Brain microvascular endothelial cell (primary cell): ENCODE measurements around the gene CFAP20DC.

Source experiments
- DNase-seq: peaks from one replicate; pipeline ENCODE4 v3.0.0-alpha.2; 2020
- H3K27ac ChIP-seq: fragments of 250-450 bp; sonication (Bioruptor Pico); 2 replicates; pipeline ENCODE4 v1.5.1; 2020; ENCODE audit warnings: mild to moderate bottlenecking, moderate library complexity
- H3K27me3 ChIP-seq: fragments of 250-450 bp; sonication (Bioruptor Pico); replicated peaks from 2 replicates; pipeline ENCODE4 v1.5.1; 2020; ENCODE audit warnings: mild to moderate bottlenecking
- H3K36me3 ChIP-seq: fragments of 250-450 bp; sonication (Bioruptor Pico); replicated peaks from 2 replicates; pipeline ENCODE4 v1.5.1; 2020; ENCODE audit warnings: mild to moderate bottlenecking
- H3K4me3 ChIP-seq: 2 replicates; pipeline ENCODE4 v1.5.1; 2011; ENCODE audit warnings: low read depth, mild to moderate bottlenecking, control low read depth, low read length, moderate library complexity
- CTCF ChIP-seq: IDR thresholded peaks from 2 replicates; pipeline ENCODE4 v1.5.1; 2011; ENCODE audit warnings: low read depth, mild to moderate bottlenecking, moderate library complexity, low read length, control low read depth, inconsistent platforms; ENCODE audit errors: missing control alignments
- in situ Hi-C: cut with HindIII; loops from 2 replicates; pipeline ENCODE4 v1.10.0; 2017; ENCODE audit warnings: low sequenced_read_pairs, low pct_ligation_motif_present

Gene CFAP20DC

GRCh38 chr3:59016930-59017616, 32.8 kb downstream of the CFAP20DC start:
- in situ Hi-C loops, result no loop called here
- H3K27me3 ChIP-seq, result no peaks in the 10 kb centered on the region
- no peak overlapping the region for H3K27ac ChIP-seq
- no peaks in the 10 kb centered on the region for H3K36me3 ChIP-seq
- TF ChIP-seq CTCF, result no peak
- no peak for DNase-seq
- H3K4me3 ChIP-seq, result no peak overlapping the region

- no peak for TF ChIP-seq CTCF
- no peak for DNase-seq
- Histone ChIP-seq H3K36me3 (no peaks in the 10 kb centered on the region), H3K4me3 (no peak overlapping the region), H3K27me3 (no peaks in the 10 kb centered on the region), H3K27ac (no peak overlapping the region)
- in situ Hi-C loops, result no loop called here
These were observed 36.2 kb downstream of the CFAP20DC start for GRCh38 chr3:59013611-59014010.

GRCh38 chr3:59006634-59007517, 42.9 kb downstream of the CFAP20DC start:
- in situ Hi-C loops, result no loop called here
- Histone ChIP-seq H3K27ac (no peak overlapping the region), H3K36me3 (no peaks in the 10 kb centered on the region), H3K4me3 (no peak overlapping the region), H3K27me3 (no peaks in the 10 kb centered on the region)
- TF ChIP-seq CTCF, result no peak
- DNase-seq, result peak; percentile 66

- H3K36me3 ChIP-seq, result no peaks in the 10 kb centered on the region
- H3K4me3 ChIP-seq, result no peak overlapping the region
- no peak overlapping the region for H3K27ac ChIP-seq
- H3K27me3 ChIP-seq, result no peaks in the 10 kb centered on the region
- DNase-seq, result no peak
- in situ Hi-C loops, result no loop called here
- TF ChIP-seq CTCF, result no peak
These were observed 48.1 kb downstream of the CFAP20DC start for GRCh38 chr3:59001675-59002074.

- no peaks in the 10 kb centered on the region for H3K27me3 ChIP-seq
- no peak overlapping the region for H3K27ac ChIP-seq
- DNase-seq, result no peak
- in situ Hi-C loops, result no loop called here
- no peaks in the 10 kb centered on the region for H3K36me3 ChIP-seq
- no peak overlapping the region for H3K4me3 ChIP-seq
- no peak for TF ChIP-seq CTCF
These were observed 50.1 kb downstream of the CFAP20DC start for GRCh38 chr3:58999774-59000160.
